Adrenal gland (tissue), 5 donors: ENCODE data around the gene CCDC200.
"Not testable (repeated sequence)": the region's sequence is repeated elsewhere in the genome, so short reads cannot be mapped to it uniquely, and the experiment has no call there.

Experiments
- POLR2A ChIP-seq, 2 donors: fragments of 450-650 bp; IDR thresholded peaks; one replicate each; pipeline ENCODE4 v1.6.1; 2017; ENCODE audit warnings: antibody characterized with exemption in 2 of 2, mild to moderate bottlenecking in 2 of 2, moderate library complexity in 1 of 2
- TF ChIP-seq, protein P1 (sequence below), 6 experiments: fragments of 450-650 bp in 4 of 6; fragments of 200-600 bp in 2 of 6; sonication (generic) in 1 of 6; IDR thresholded peaks; 1 replicate in 5 of 6; 2 replicates in 1 of 6; pipeline versions ENCODE4 v1.5.1 to v1.8.0; 2016 to 2021; ENCODE audit warnings: antibody characterized with exemption in 6 of 6, mild to moderate bottlenecking in 2 of 6, moderate library complexity in 1 of 6
- donor health status: DM: no; HTN: no; CAD: no.

- TF ChIP-seq, protein P1, sequence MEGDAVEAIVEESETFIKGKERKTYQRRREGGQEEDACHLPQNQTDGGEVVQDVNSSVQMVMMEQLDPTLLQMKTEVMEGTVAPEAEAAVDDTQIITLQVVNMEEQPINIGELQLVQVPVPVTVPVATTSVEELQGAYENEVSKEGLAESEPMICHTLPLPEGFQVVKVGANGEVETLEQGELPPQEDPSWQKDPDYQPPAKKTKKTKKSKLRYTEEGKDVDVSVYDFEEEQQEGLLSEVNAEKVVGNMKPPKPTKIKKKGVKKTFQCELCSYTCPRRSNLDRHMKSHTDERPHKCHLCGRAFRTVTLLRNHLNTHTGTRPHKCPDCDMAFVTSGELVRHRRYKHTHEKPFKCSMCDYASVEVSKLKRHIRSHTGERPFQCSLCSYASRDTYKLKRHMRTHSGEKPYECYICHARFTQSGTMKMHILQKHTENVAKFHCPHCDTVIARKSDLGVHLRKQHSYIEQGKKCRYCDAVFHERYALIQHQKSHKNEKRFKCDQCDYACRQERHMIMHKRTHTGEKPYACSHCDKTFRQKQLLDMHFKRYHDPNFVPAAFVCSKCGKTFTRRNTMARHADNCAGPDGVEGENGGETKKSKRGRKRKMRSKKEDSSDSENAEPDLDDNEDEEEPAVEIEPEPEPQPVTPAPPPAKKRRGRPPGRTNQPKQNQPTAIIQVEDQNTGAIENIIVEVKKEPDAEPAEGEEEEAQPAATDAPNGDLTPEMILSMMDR (IDR thresholded peaks at IDR 0.05): not testable (repeated sequence)
- TF ChIP-seq POLR2A (IDR thresholded peaks at IDR 0.05): not testable (repeated sequence)
These were observed 5.5 kb upstream of the CCDC200 start, which contains the start of gene RNU2-1 for GRCh38 chr17:43233877-43234276.
